ENCODE results near the gene NEUROD6. TPM values are rescaled to one million over a fixed set of nuclear protein-coding genes. Genes with fewer than 3 reads are reported as not detected.

Gene NEUROD6
- total RNA-seq, 2 experiments from 2014 or later, result not detected

GRCh38 chr7:31343516-31344305, 3.2 kb upstream of the NEUROD6 start:
- Mint-ChIP-seq H3K4me3 (no peak overlapping the region), H3K27ac (no peak overlapping the region), H3K9me3 (no peaks in the 10 kb centered on the region), H3K27me3 (ENCODE audit: low read depth) (no peaks in the 10 kb centered on the region), H3K4me1 (ENCODE audit: low read depth) (no peaks in the 10 kb centered on the region), H3K36me3 (ENCODE audit: low read depth) (no peaks in the 10 kb centered on the region)
- intact Hi-C loops (cut with micrococcal nuclease), result no loop called here
- CTCF ChIA-PET, result no interaction called here
- DNase-seq, result no peak

GRCh38 chr7:31341141-31341540, 615 bp upstream of the NEUROD6 start:
- intact Hi-C loops (cut with micrococcal nuclease), result no loop called here
- Mint-ChIP-seq H3K36me3 (ENCODE audit: low read depth) (no peaks in the 10 kb centered on the region), H3K4me1 (ENCODE audit: low read depth) (no peaks in the 10 kb centered on the region), H3K9me3 (no peaks in the 10 kb centered on the region), H3K27ac (no peak overlapping the region), H3K4me3 (no peak overlapping the region), H3K27me3 (ENCODE audit: low read depth) (peaks cover 16% of the 10 kb centered on the region)
- DNase-seq, result no peak
- CTCF ChIA-PET, result no interaction called here

- peaks cover 23% of the 10 kb centered on the region for H3K27me3 Mint-ChIP-seq (ENCODE audit: low read depth)
- CTCF ChIA-PET, result no interaction called here
- H3K27ac Mint-ChIP-seq, result no peak overlapping the region
- no peak overlapping the region for H3K4me3 Mint-ChIP-seq
- H3K36me3 Mint-ChIP-seq (ENCODE audit: low read depth), result no peaks in the 10 kb centered on the region
- H3K4me1 Mint-ChIP-seq (ENCODE audit: low read depth), result no peaks in the 10 kb centered on the region
- H3K9me3 Mint-ChIP-seq, result no peaks in the 10 kb centered on the region
- DNase-seq, result no peak
- intact Hi-C loops (cut with micrococcal nuclease), result no loop called here
These were observed 475 bp downstream of the NEUROD6 start for GRCh38 chr7:31340051-31340450.

GRCh38 chr7:31338706-31339105, 1.8 kb downstream of the NEUROD6 start:
- H3K4me3 Mint-ChIP-seq, result no peak overlapping the region
- no peaks in the 10 kb centered on the region for H3K9me3 Mint-ChIP-seq
- peaks cover 27% of the 10 kb centered on the region for H3K27me3 Mint-ChIP-seq (ENCODE audit: low read depth)
- DNase-seq, result no peak
- no peaks in the 10 kb centered on the region for H3K36me3 Mint-ChIP-seq (ENCODE audit: low read depth)
- CTCF ChIA-PET, result no interaction called here
- no peak overlapping the region for H3K27ac Mint-ChIP-seq
- intact Hi-C loops (cut with micrococcal nuclease), result no loop called here
- H3K4me1 Mint-ChIP-seq (ENCODE audit: low read depth), result no peaks in the 10 kb centered on the region

- DNase-seq, result no peak
- H3K36me3 Mint-ChIP-seq (ENCODE audit: low read depth), result no peaks in the 10 kb centered on the region
- no peak overlapping the region for H3K27ac Mint-ChIP-seq
- H3K27me3 Mint-ChIP-seq (ENCODE audit: low read depth), result peaks cover 27% of the 10 kb centered on the region
- H3K4me3 Mint-ChIP-seq, result no peak overlapping the region
- intact Hi-C loops (cut with micrococcal nuclease), result no loop called here
- no peaks in the 10 kb centered on the region for H3K9me3 Mint-ChIP-seq
- CTCF ChIA-PET, result interaction anchor here (1.0 kb wide), 1 partner anchor 203 kb away, joined by 5 read pairs; no protein-coding TSS in a partner anchor
- no peaks in the 10 kb centered on the region for H3K4me1 Mint-ChIP-seq (ENCODE audit: low read depth)
These were observed 3.4 kb downstream of the NEUROD6 start for GRCh38 chr7:31337002-31337565.

GRCh38 chr7:31336202-31337001, 4.1 kb downstream of the NEUROD6 start:
- Mint-ChIP-seq H3K27ac (no peak overlapping the region), H3K36me3 (ENCODE audit: low read depth) (no peaks in the 10 kb centered on the region), H3K27me3 (ENCODE audit: low read depth) (peaks cover 27% of the 10 kb centered on the region), H3K4me3 (no peak overlapping the region), H3K9me3 (no peaks in the 10 kb centered on the region), H3K4me1 (ENCODE audit: low read depth) (no peaks in the 10 kb centered on the region)
- DNase-seq, result no peak
- intact Hi-C loops (cut with micrococcal nuclease), result no loop called here
- CTCF ChIA-PET, result interaction anchor here (1.0 kb wide), 1 partner anchor 202 kb away, joined by 5 read pairs; no protein-coding TSS in a partner anchor

GRCh38 chr7:31335884-31336201, 4.7 kb downstream of the NEUROD6 start:
- Mint-ChIP-seq H3K9me3 (no peaks in the 10 kb centered on the region), H3K4me3 (no peak overlapping the region), H3K36me3 (ENCODE audit: low read depth) (no peaks in the 10 kb centered on the region), H3K4me1 (ENCODE audit: low read depth) (no peaks in the 10 kb centered on the region), H3K27ac (no peak overlapping the region), H3K27me3 (ENCODE audit: low read depth) (peaks cover 27% of the 10 kb centered on the region)
- CTCF ChIA-PET, result no interaction called here
- intact Hi-C loops (cut with micrococcal nuclease), result no loop called here
- DNase-seq, result no peak

- H3K4me3 Mint-ChIP-seq, result no peak overlapping the region
- DNase-seq, result no peak
- no peaks in the 10 kb centered on the region for H3K9me3 Mint-ChIP-seq
- intact Hi-C loops (cut with micrococcal nuclease), result no loop called here
- no peak overlapping the region for H3K27ac Mint-ChIP-seq
- H3K27me3 Mint-ChIP-seq (ENCODE audit: low read depth), result peaks cover 27% of the 10 kb centered on the region
- H3K36me3 Mint-ChIP-seq (ENCODE audit: low read depth), result no peaks in the 10 kb centered on the region
- CTCF ChIA-PET, result no interaction called here
- H3K4me1 Mint-ChIP-seq (ENCODE audit: low read depth), result no peaks in the 10 kb centered on the region
These were observed 5.2 kb downstream of the NEUROD6 start for GRCh38 chr7:31335161-31335856.

- intact Hi-C loops (cut with micrococcal nuclease), result no loop called here
- H3K36me3 Mint-ChIP-seq (ENCODE audit: low read depth), result no peaks in the 10 kb centered on the region
- H3K27ac Mint-ChIP-seq, result no peak overlapping the region
- H3K4me1 Mint-ChIP-seq (ENCODE audit: low read depth), result no peaks in the 10 kb centered on the region
- no peak for DNase-seq
- CTCF ChIA-PET, result no interaction called here
- H3K27me3 Mint-ChIP-seq (ENCODE audit: low read depth), result peaks cover 25% of the 10 kb centered on the region
- peaks cover 3% of the 10 kb centered on the region for H3K9me3 Mint-ChIP-seq
- H3K4me3 Mint-ChIP-seq, result no peak overlapping the region
These were observed 7.2 kb downstream of the NEUROD6 start for GRCh38 chr7:31333291-31333690.

GRCh38 chr7:31327071-31327470, 13.5 kb downstream of the NEUROD6 start:
- no peaks in the 10 kb centered on the region for H3K4me1 Mint-ChIP-seq (ENCODE audit: low read depth)
- intact Hi-C loops (cut with micrococcal nuclease), result no loop called here
- no peak for DNase-seq
- H3K27me3 Mint-ChIP-seq (ENCODE audit: low read depth), result no peaks in the 10 kb centered on the region
- H3K9me3 Mint-ChIP-seq, result peaks cover 7% of the 10 kb centered on the region
- H3K4me3 Mint-ChIP-seq, result no peak overlapping the region
- CTCF ChIA-PET, result no interaction called here
- no peak overlapping the region for H3K27ac Mint-ChIP-seq
- no peaks in the 10 kb centered on the region for H3K36me3 Mint-ChIP-seq (ENCODE audit: low read depth)

- H3K9me3 Mint-ChIP-seq, result peaks cover 7% of the 10 kb centered on the region
These were observed 14.1 kb downstream of the NEUROD6 start for GRCh38 chr7:31326416-31326815.

GRCh38 chr7:31323101-31323500, 17.4 kb downstream of the NEUROD6 start:
- no peak for DNase-seq
- Mint-ChIP-seq H3K36me3 (ENCODE audit: low read depth) (no peaks in the 10 kb centered on the region), H3K27ac (no peak overlapping the region), H3K4me3 (no peak overlapping the region), H3K9me3 (peaks cover 4% of the 10 kb centered on the region), H3K27me3 (ENCODE audit: low read depth) (no peaks in the 10 kb centered on the region), H3K4me1 (ENCODE audit: low read depth) (no peaks in the 10 kb centered on the region)
- intact Hi-C loops (cut with micrococcal nuclease), result no loop called here
- CTCF ChIA-PET, result no interaction called here

More at GRCh38 chr7:31326416-31326815, 14.1 kb downstream of the NEUROD6 start:
- CTCF ChIA-PET, result no interaction called here
- Mint-ChIP-seq H3K27ac (no peak overlapping the region), H3K4me1 (ENCODE audit: low read depth) (no peaks in the 10 kb centered on the region), H3K4me3 (no peak overlapping the region), H3K36me3 (ENCODE audit: low read depth) (no peaks in the 10 kb centered on the region), H3K27me3 (ENCODE audit: low read depth) (no peaks in the 10 kb centered on the region)
- DNase-seq, result no peak
- intact Hi-C loops (cut with micrococcal nuclease), result no loop called here
